Left colon (tissue), 2 donors: ENCODE results near the gene SYCE3. TPM values are rescaled to one million over a fixed set of nuclear protein-coding genes. Genes with fewer than 3 reads are reported as not detected.

Experiments used
- ATAC-seq: fragments of 200-7000 bp; cut with Tn5 transposase; one replicate; pipeline ENCODE4 v1.9.1; 2020; ENCODE audit warnings: mild to moderate bottlenecking, moderate library complexity
- DNase-seq, 2 donors: peaks; one replicate each; pipeline ENCODE4 v3.0.0-alpha.2; 2020
- intact Hi-C, 2 donors: fragments of 100-400 bp; cut with DNase I in 1 of 2; cut with micrococcal nuclease in 1 of 2; formaldehyde crosslinking; loops; one replicate each; pipeline versions ENCODE4 v1.11.2 to v1.14.0; 2022; cut with DNase I, micrococcal nuclease
- total RNA-seq, 2 donors: library from RNA; stranded (reverse); fragmentation: NEBNext Ultra II Directional; extraction: Animal tissue kit (Norgen Biotek cat#: 25700); gene quantifications; one replicate each; pipeline ENCODE4 v1.2.1, GENCODE V29; 2021
- donor health status: DM: no; HTN: no; CAD: no.
- donor health status: DM: yes; HTN: yes; CAD: no.

The SYCE3 gene
- total RNA-seq, 2 donors from 2014 or later = 0.67 TPM; not detected in 1

- intact Hi-C loops = no loop called here
- no peak for DNase-seq
Observed at GRCh38 chr22:50601669-50602337, 39.1 kb upstream of the SYCE3 start.

GRCh38 chr22:50600967-50601668, 38.4 kb upstream of the SYCE3 start:
- intact Hi-C loops = no loop called here
- ATAC-seq = no peak
- no peak for DNase-seq

More at GRCh38 chr22:50601669-50602337, 39.1 kb upstream of the SYCE3 start:
- no peak for ATAC-seq

- no peak for DNase-seq
- intact Hi-C loops = no loop called here
- peak; percentile 83 for ATAC-seq
Observed at GRCh38 chr22:50600538-50600937, 37.8 kb upstream of the SYCE3 start, which contains the start of gene MAPK8IP2. Gene MAPK8IP2, plus strand, starts transcription at chr22:50600793. Its CDS starts 26 bp downstream, at chr22:50600819.

GRCh38 chr22:50599816-50600455, 37.2 kb upstream of the SYCE3 start:
- ATAC-seq = peak; percentile 85
- DNase-seq = peak; percentile 40 to 67
- intact Hi-C loops = no loop called here

- intact Hi-C loops = no loop called here
- ATAC-seq = no peak
- no peak for DNase-seq
Observed at GRCh38 chr22:50597097-50597496, 34.4 kb upstream of the SYCE3 start.

GRCh38 chr22:50595189-50595588, 32.5 kb upstream of the SYCE3 start:
- ATAC-seq (no peak), DNase-seq (no peak)
- intact Hi-C loops = no loop called here

GRCh38 chr22:50587407-50587806, 24.7 kb upstream of the SYCE3 start:
- intact Hi-C loops = no loop called here
- DNase-seq (no peak), ATAC-seq (no peak)

GRCh38 chr22:50586416-50586815, 23.7 kb upstream of the SYCE3 start:
- no peak for DNase-seq
- ATAC-seq = no peak
- intact Hi-C loops = no loop called here

- intact Hi-C loops = no loop called here
- no peak for DNase-seq
- no peak for ATAC-seq
Observed at GRCh38 chr22:50585781-50586180, 23.1 kb upstream of the SYCE3 start.

GRCh38 chr22:50585238-50585637, 22.5 kb upstream of the SYCE3 start:
- ATAC-seq = no peak
- intact Hi-C loops = no loop called here
- DNase-seq = no peak

GRCh38 chr22:50584106-50585096, 21.7 kb upstream of the SYCE3 start:
- intact Hi-C loops = no loop called here
- no peak for ATAC-seq
- DNase-seq = no peak

- DNase-seq (no peak), ATAC-seq (peak; percentile 31)
- intact Hi-C loops = no loop called here
Observed at GRCh38 chr22:50583294-50583861, 20.7 kb upstream of the SYCE3 start.

GRCh38 chr22:50582493-50583293, 20.0 kb upstream of the SYCE3 start, which contains the start of gene CHKB:
Gene CHKB, minus strand, starts transcription at chr22:50582849. Its CDS starts 68 bp downstream, at chr22:50582781.
- DNase-seq = peak; percentile 98 to 99
- intact Hi-C loops = no loop called here
- ATAC-seq = peak; percentile 93

- ATAC-seq = peak; percentile 1
- peak in 1 of 2 donors; percentile 50 for DNase-seq
- intact Hi-C loops = no loop called here
Observed at GRCh38 chr22:50581950-50582492, 19.3 kb upstream of the SYCE3 start.

GRCh38 chr22:50581031-50581949, 18.6 kb upstream of the SYCE3 start:
- DNase-seq = no peak
- no peak for ATAC-seq
- intact Hi-C loops = no loop called here

- intact Hi-C loops = no loop called here
- ATAC-seq (no peak), DNase-seq (no peak)
Observed at GRCh38 chr22:50579752-50580151, 17.0 kb upstream of the SYCE3 start.
